SU-DHL-6 (cell line): ENCODE data around the gene NAXE.

Experiments
- CTCF ChIP-seq: fragments of 200-600 bp; sonication (generic); IDR thresholded peaks from one replicate; pipeline ENCODE4 v1.5.1; 2017; ENCODE audit warnings: antibody characterized with exemption, mild to moderate bottlenecking, low read length, moderate library complexity; ENCODE audit not compliant: insufficient read depth, poor library complexity, severe bottlenecking
- EZH2phosphoT487 ChIP-seq: fragments of 200-600 bp; sonication (generic), shearing (Covaris generic); conservative IDR thresholded peaks from 2 replicates; pipeline ENCODE4 v1.6.1; 2018; ENCODE audit warnings: mild to moderate bottlenecking, antibody characterized with exemption, low read length, moderate library complexity, mixed read lengths

- TF ChIP-seq CTCF (no peak), EZH2phosphoT487 (no peak)
Measured at GRCh38 chr1:156589546-156589945, 2.0 kb upstream of the NAXE start.
